NB4 (cell line): ENCODE data around the gene DRICH1.

ENCODE experiments used
- DNase-seq: peaks from one replicate; pipeline ENCODE4 v3.0.0; 2010; ENCODE audit warnings: low read depth
- H3K4me3 ChIP-seq: one replicate; pipeline ENCODE4 v1.5.1; 2011; ENCODE audit warnings: mild to moderate bottlenecking, low read depth, low read length, moderate library complexity
- MYC ChIP-seq: IDR thresholded peaks from 2 replicates; pipeline ENCODE4 v1.6.1; 2011; ENCODE audit warnings: low read depth, low read length
- POLR2A ChIP-seq: IDR thresholded peaks from 2 replicates; pipeline ENCODE4 v1.6.1; 2011; ENCODE audit warnings: mild to moderate bottlenecking; ENCODE audit not compliant: insufficient read length; ENCODE audit errors: extremely low read depth
- TF ChIP-seq, protein P1 (sequence below): IDR thresholded peaks from one replicate; pipeline ENCODE4 v1.5.1; 2012; ENCODE audit warnings: low read depth, low read length
- TF ChIP-seq, protein P2 (sequence below): IDR thresholded peaks from 2 replicates; pipeline ENCODE4 v1.6.1; 2011; ENCODE audit warnings: low read depth, low read length

Gene DRICH1

DNA sequence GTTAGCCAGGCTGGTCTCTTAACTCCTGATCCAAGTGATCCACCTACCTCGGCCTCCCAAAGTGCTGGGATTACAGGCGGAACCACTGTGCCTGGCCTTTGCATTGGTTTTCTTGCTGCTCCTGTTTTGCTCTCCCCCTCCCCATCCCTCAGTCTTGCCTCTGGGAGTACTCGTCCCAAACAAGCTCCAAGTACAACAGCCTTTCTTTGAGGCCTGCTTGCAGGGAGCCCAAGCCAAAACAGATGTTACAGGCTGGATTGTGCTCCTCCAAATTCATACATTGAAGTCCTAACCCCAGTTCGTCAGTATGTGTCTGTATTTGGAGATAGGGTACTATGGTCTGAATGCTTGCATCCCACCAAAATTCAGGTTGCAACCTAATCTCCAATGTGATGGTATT is 60.6 kb downstream of the DRICH1 start:
- TF ChIP-seq POLR2A (no peak), MYC (no peak)
- TF ChIP-seq, protein P1, sequence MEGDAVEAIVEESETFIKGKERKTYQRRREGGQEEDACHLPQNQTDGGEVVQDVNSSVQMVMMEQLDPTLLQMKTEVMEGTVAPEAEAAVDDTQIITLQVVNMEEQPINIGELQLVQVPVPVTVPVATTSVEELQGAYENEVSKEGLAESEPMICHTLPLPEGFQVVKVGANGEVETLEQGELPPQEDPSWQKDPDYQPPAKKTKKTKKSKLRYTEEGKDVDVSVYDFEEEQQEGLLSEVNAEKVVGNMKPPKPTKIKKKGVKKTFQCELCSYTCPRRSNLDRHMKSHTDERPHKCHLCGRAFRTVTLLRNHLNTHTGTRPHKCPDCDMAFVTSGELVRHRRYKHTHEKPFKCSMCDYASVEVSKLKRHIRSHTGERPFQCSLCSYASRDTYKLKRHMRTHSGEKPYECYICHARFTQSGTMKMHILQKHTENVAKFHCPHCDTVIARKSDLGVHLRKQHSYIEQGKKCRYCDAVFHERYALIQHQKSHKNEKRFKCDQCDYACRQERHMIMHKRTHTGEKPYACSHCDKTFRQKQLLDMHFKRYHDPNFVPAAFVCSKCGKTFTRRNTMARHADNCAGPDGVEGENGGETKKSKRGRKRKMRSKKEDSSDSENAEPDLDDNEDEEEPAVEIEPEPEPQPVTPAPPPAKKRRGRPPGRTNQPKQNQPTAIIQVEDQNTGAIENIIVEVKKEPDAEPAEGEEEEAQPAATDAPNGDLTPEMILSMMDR, result no peak
- TF ChIP-seq, protein P2, sequence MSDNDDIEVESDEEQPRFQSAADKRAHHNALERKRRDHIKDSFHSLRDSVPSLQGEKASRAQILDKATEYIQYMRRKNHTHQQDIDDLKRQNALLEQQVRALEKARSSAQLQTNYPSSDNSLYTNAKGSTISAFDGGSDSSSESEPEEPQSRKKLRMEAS, result no peak
- no peak overlapping the region for H3K4me3 ChIP-seq
- DNase-seq, result no peak

DNA sequence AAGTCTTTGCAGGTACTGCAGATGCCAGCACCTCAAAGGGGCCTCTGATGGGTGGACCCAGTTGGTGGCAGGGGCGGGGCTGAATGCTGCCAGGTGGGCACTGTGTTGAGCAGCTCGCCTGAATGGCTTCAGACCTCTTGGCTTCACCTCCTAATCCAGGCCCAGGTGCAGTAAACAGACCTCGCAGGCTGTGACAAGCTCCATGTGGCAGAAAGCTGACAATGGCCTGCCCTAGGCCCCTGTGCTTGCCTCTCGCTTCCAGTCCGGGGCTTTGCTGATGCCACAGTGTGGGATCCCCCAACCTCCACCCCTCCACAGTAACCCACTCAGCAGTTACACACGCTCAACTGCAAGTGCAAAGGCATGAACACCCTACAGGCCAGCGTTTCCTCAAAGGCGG is 61.4 kb downstream of the DRICH1 start:
- no peak for DNase-seq
- no peak overlapping the region for H3K4me3 ChIP-seq
- TF ChIP-seq, protein P1, result no peak
- TF ChIP-seq MYC (no peak), POLR2A (no peak)
- TF ChIP-seq, protein P2, result no peak

DNA sequence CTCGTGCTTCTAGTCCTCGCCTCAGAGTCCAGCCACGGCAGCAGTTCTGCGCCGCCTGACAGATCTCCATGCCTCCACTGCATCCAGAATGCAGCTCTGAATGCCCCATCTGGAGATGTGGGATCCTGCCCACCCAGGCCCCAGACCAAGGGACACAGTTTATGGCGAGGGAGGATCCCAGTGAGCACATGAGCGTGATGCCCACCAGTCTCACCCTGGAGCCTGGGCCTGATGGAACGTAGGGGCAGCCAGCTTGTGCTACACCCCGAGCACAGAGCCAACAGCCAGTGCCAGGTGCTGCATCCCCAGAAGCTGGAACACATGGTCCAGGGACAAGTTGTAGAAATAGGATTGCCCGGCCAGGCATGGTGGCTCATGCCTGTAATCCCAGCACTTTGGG is 62.4 kb downstream of the DRICH1 start:
- DNase-seq, result no peak
- TF ChIP-seq, protein P2, result no peak
- TF ChIP-seq POLR2A, result no peak
- TF ChIP-seq, protein P1, result no peak
- no peak for TF ChIP-seq MYC
- no peak overlapping the region for H3K4me3 ChIP-seq

DNA sequence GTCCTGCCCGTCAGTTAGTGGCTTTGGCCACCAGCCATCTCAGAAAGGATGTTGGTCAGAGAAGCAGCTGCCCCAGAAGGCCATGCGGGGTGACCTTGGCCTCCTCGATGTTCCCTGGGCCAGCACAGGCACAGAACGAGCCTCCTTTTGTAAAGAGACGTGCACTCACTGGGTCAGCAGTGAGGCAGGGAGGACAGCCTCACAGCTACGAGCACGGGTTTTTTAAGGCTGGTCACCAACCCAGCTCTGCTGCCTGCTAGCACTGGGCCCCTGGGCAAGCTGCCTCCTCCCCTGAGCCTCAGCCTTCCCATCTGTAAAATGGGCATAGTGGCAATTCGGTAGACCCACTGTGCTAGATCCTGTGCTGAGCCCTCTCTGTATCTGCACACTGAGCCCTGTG is 62.8 kb downstream of the DRICH1 start:
- no peak overlapping the region for H3K4me3 ChIP-seq
- no peak for DNase-seq
- no peak for TF ChIP-seq POLR2A
- TF ChIP-seq, protein P1, result no peak
- TF ChIP-seq, protein P2, result no peak
- no peak for TF ChIP-seq MYC

DNA sequence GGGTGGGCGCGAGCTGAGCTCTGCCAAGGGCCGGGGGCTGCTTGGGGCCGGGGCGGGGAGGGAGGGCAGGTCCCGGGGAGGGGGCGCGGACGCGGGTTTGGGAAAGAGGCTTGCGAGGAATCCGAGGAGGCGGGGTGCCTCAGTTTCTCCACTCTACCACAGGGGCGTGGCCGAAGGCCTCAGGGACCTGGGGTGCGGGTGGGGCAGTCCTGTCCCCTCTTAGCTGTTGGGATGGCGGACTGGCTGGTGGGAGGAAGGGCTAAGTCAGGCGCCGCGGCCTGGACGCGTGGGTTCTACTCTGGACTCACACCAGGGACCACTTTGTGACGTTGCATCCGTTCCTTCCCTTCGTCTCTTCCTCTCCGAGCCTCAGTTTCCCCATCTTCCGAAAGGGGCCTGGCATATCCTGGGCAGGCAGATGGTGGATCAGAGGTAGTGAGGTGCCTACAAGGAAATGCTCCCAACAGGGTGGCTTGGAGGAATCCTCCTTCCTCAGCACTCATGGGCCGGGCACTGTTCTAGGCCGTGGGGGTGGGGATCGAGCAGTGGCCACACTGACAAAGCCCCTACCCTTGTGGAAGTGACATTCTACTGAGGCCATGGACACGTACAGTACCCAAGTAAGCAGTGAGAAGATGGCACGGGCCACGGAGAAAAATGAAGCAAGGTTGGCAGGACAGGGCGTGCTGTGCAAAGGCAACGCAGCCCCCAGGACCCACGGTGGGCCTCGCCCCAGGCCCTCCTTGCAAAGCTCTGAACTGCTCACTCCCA is 65.2 kb downstream of the DRICH1 start:
- no peak overlapping the region for H3K4me3 ChIP-seq
- TF ChIP-seq, protein P1, result no peak
- TF ChIP-seq POLR2A (no peak), MYC (no peak)
- TF ChIP-seq, protein P2, result no peak
- DNase-seq, result no peak
